Vagina (tissue), 2 donors: ENCODE results near the gene OR4E2. TPM values are rescaled to one million over a fixed set of nuclear protein-coding genes. Genes with fewer than 3 reads are reported as not detected.
"Not testable (repeated sequence)": the region's sequence is repeated elsewhere in the genome, so short reads cannot be mapped to it uniquely, and the experiment has no call there.

Experiments
- DNase-seq, 2 donors: peaks; one replicate each; pipeline ENCODE4 v3.0.0-alpha.2; 2017; ENCODE audit errors: extremely low spot score in 2 of 2
- H3K27ac ChIP-seq: fragments of 200-600 bp; sonication (generic); one replicate; pipeline ENCODE4 v1.5.1; 2019
- H3K27me3 ChIP-seq: fragments of 200-600 bp; sonication (generic); one replicate; pipeline ENCODE4 v1.5.1; 2019
- H3K36me3 ChIP-seq, 2 donors: fragments of 200-600 bp; sonication (generic); one replicate each; pipeline ENCODE4 v1.5.1; 2017 to 2019
- H3K4me1 ChIP-seq: fragments of 200-600 bp; sonication (generic); one replicate; pipeline ENCODE4 v1.5.1; 2019
- H3K4me3 ChIP-seq, 2 donors: fragments of 200-600 bp; sonication (generic); 1 replicate in 1 of 2; 2 replicates in 1 of 2; pipeline ENCODE4 v1.5.1; 2016 to 2019
- H3K9me3 ChIP-seq: fragments of 200-600 bp; sonication (generic); one replicate; pipeline ENCODE4 v1.5.1; 2019
- POLR2A ChIP-seq, 2 donors: fragments of 450-650 bp; IDR thresholded peaks; one replicate each; pipeline ENCODE4 v1.6.1; 2017; ENCODE audit warnings: antibody characterized with exemption in 2 of 2, mild to moderate bottlenecking in 2 of 2, moderate library complexity in 2 of 2
- POLR2AphosphoS5 ChIP-seq, 2 donors: sonication (generic); formaldehyde crosslinking; IDR thresholded peaks; one replicate each; pipeline ENCODE4 v1.9.0; 2017; ENCODE audit warnings: antibody characterized with exemption in 2 of 2, mild to moderate bottlenecking in 2 of 2, low read depth in 1 of 2; ENCODE audit not compliant: insufficient read depth in 1 of 2
- intact Hi-C: fragments of 100-400 bp; cut with DNase I; formaldehyde crosslinking; loops from one replicate; pipeline ENCODE4 v1.15.1; 2023
- total RNA-seq: library from RNA; depleted of rRNA; stranded (reverse); fragments of >200 nt; gene quantifications from one replicate; pipeline ENCODE4 v1.2.3, GENCODE V29; 2016
- TF ChIP-seq, protein P1 (sequence below), 3 experiments: fragments of 450-650 bp in 2 of 3; fragments of 200-600 bp in 1 of 3; sonication (generic) in 1 of 3; IDR thresholded peaks; one replicate each; pipeline ENCODE4 v1.5.1; 2017 to 2019; ENCODE audit warnings: antibody characterized with exemption in 3 of 3, mild to moderate bottlenecking in 2 of 3, moderate library complexity in 2 of 3

The OR4E2 gene
- total RNA-seq, 1 donor from 2014 or later = not detected

DNA sequence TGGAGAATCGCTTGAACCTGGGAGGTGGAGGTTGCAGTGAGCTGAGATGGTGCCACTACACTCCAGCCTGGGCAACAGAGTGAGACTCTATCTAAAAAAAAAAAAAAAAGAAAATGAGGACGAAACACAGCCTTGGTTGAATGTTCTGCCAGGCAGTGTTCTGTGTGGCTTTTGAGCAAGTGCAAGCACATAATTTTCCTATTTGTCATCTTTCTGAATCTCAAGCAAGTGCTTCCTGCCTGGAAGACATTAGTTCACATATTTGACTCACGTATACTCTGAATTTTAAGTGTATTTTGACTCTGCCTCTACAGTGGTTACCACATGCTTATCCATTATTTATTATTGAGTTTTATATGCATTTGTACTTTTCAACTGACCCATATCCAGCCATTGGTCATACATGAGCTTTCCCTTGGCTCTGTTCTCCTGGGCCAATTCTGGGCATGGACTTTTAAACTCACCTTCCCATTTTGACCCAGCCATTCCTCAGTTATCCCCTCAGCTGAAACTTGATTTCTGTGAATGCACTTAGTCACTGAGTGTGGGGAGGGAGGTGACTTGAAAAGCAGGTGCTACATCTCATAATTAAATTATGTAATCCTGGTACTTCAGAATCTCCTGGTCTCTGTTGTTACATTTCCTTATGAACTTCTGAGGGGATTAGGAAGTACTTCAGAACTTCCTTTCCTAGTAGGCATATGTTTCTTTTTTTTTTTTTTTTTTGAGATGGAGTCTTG lies 27.0 kb upstream of the OR4E2 start:
- H3K36me3 ChIP-seq = no peaks in the 10 kb centered on the region
- H3K9me3 ChIP-seq = no peaks in the 10 kb centered on the region
- no peaks in the 10 kb centered on the region for H3K4me1 ChIP-seq
- H3K27me3 ChIP-seq = no peaks in the 10 kb centered on the region
- H3K4me3 ChIP-seq = no peak overlapping the region
- DNase-seq = no peak
- H3K27ac ChIP-seq = no peak overlapping the region
- TF ChIP-seq, protein P1, sequence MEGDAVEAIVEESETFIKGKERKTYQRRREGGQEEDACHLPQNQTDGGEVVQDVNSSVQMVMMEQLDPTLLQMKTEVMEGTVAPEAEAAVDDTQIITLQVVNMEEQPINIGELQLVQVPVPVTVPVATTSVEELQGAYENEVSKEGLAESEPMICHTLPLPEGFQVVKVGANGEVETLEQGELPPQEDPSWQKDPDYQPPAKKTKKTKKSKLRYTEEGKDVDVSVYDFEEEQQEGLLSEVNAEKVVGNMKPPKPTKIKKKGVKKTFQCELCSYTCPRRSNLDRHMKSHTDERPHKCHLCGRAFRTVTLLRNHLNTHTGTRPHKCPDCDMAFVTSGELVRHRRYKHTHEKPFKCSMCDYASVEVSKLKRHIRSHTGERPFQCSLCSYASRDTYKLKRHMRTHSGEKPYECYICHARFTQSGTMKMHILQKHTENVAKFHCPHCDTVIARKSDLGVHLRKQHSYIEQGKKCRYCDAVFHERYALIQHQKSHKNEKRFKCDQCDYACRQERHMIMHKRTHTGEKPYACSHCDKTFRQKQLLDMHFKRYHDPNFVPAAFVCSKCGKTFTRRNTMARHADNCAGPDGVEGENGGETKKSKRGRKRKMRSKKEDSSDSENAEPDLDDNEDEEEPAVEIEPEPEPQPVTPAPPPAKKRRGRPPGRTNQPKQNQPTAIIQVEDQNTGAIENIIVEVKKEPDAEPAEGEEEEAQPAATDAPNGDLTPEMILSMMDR (IDR thresholded peaks at IDR 0.05) = no peak
- no peak for TF ChIP-seq POLR2A (IDR thresholded peaks at IDR 0.05)
- no peak for TF ChIP-seq POLR2AphosphoS5 (IDR thresholded peaks at IDR 0.05; ENCODE audit: insufficient read depth in 1 of 2, low read depth in 1 of 2)
- intact Hi-C loops = no loop called here

DNA sequence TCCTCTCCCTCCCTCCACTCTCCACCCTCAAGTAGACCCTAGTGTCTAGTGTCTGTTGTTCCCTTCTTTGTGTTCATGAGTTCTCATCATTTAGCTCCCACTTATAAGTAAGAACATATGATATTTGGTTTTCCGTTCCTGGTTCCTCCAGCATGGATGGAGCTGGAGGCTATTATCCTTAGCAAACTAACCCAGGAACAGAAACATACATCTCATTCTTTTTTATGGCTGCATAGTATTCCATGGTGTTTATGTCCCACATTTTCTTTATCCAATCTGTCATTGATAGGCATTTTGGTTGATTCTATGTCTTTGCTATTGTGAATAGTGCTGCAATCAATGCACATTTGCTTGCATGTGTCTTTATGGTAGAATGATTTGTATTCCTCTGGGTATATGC lies 23.1 kb upstream of the OR4E2 start:
- H3K9me3 ChIP-seq, DNase-seq, H3K36me3 ChIP-seq, H3K4me3 ChIP-seq, H3K27me3 ChIP-seq, intact Hi-C loops, H3K4me1 ChIP-seq, H3K27ac ChIP-seq: not testable (repeated sequence)

DNA sequence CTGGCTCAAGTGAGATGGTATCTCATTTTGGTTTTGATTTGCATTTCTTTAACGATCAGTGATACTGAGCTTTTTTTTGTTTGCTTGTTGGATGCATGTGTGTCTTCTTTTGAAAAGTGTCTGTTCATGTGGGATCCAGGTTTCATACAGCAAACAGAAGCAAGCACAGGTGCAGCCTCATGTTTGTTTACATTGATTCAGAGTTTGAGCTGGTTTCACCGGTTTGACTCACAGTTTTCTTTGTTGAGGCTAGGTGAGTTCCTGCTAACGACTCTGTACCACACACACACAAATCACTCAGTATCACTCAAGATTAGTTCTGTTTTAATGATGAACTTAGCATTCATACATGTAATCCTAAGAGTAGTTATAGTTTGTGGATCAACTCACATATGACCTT lies 22.6 kb upstream of the OR4E2 start:
- intact Hi-C loops = no loop called here
- no peak for DNase-seq
- Histone ChIP-seq H3K36me3 (no peaks in the 10 kb centered on the region), H3K27ac (no peak overlapping the region), H3K27me3 (no peaks in the 10 kb centered on the region), H3K4me1 (no peaks in the 10 kb centered on the region), H3K4me3 (no peak overlapping the region), H3K9me3 (no peaks in the 10 kb centered on the region)
- no peak for TF ChIP-seq POLR2AphosphoS5 (IDR thresholded peaks at IDR 0.05; ENCODE audit: insufficient read depth in 1 of 2, low read depth in 1 of 2)
- TF ChIP-seq, protein P1 (IDR thresholded peaks at IDR 0.05) = no peak
- TF ChIP-seq POLR2A (IDR thresholded peaks at IDR 0.05) = no peak

DNA sequence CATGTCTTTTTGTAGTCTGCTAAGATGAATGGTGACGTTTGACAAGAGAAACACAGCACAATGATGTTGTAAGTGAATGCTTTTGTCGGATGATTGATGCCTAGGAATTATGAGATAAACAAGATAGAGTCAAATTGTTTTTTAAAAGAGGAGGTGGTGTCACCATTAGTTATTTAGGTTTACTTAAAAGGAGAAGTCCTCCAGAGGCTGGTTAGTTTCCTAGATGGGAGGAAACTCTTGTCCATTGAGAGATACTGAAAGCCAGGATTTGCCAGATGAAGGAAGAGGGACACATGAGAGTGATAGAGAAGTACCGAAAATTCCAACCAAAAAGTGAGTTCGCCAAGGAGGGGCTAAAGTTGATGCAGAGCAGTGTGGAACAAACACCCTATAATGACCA lies 18.8 kb upstream of the OR4E2 start, which contains the start of gene OR10G2:
Gene OR10G2 (minus strand): TSS at position 101 of the 400 bp plus-strand sequence. CDS start 98 bp downstream, at position 3.
- Histone ChIP-seq H3K27me3 (no peaks in the 10 kb centered on the region), H3K36me3 (no peaks in the 10 kb centered on the region), H3K9me3 (no peaks in the 10 kb centered on the region), H3K27ac (no peak within 1 kb of the TSS), H3K4me3 (no peak within 1 kb of the TSS), H3K4me1 (no peaks in the 10 kb centered on the region)
- no peak for TF ChIP-seq POLR2AphosphoS5 (IDR thresholded peaks at IDR 0.05; ENCODE audit: insufficient read depth in 1 of 2, low read depth in 1 of 2)
- TF ChIP-seq, protein P1 (IDR thresholded peaks at IDR 0.05) = no peak
- no peak for TF ChIP-seq POLR2A (IDR thresholded peaks at IDR 0.05)
- no peak for DNase-seq
- intact Hi-C loops = no loop called here

DNA sequence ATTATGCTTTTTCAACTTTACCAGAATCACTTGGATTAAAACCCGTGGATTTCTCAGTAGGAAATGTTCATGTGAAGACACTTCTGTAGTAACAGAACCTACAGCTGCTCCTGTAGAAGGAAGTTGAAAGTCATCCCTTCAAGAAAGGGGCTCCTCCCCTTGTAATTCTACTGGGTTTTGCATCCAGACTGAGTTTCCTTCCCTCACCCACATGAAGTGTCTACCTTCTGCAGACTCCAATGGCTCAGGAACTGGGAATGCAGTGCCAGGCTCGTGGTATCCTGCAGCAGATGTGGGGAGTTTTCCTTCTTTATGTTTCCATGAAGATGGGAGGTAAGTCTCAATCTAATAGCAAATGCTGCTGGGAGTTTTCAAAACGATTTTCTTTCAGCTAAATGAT lies 11.0 kb upstream of the OR4E2 start:
- H3K27me3 ChIP-seq = no peaks in the 10 kb centered on the region
- TF ChIP-seq, protein P1 (IDR thresholded peaks at IDR 0.05) = no peak
- TF ChIP-seq POLR2A (IDR thresholded peaks at IDR 0.05) (no peak), POLR2AphosphoS5 (IDR thresholded peaks at IDR 0.05; ENCODE audit: insufficient read depth in 1 of 2, low read depth in 1 of 2) (no peak)
- DNase-seq = no peak

More for the DNA sequence above, 11.0 kb upstream of the OR4E2 start:
- intact Hi-C loops = no loop called here
- Histone ChIP-seq H3K9me3 (no peaks in the 10 kb centered on the region), H3K4me3 (no peak overlapping the region), H3K4me1 (no peaks in the 10 kb centered on the region), H3K36me3 (no peaks in the 10 kb centered on the region), H3K27ac (no peak overlapping the region)
